HG02981 (cell line): ENCODE results near the gene E2F4.

ENCODE experiments used
- ATAC-seq: cut with Tn5 transposase; IDR thresholded peaks from one replicate; pipeline ENCODE4 v1.9.1; 2021; ENCODE audit warnings: mild to moderate bottlenecking, moderate library complexity; ENCODE audit not compliant: unreplicated experiment

E2F4 gene

GRCh38 chr16:67230809-67231660 is 39.1 kb downstream of the E2F4 start:
- ATAC-seq: no peak

DNA sequence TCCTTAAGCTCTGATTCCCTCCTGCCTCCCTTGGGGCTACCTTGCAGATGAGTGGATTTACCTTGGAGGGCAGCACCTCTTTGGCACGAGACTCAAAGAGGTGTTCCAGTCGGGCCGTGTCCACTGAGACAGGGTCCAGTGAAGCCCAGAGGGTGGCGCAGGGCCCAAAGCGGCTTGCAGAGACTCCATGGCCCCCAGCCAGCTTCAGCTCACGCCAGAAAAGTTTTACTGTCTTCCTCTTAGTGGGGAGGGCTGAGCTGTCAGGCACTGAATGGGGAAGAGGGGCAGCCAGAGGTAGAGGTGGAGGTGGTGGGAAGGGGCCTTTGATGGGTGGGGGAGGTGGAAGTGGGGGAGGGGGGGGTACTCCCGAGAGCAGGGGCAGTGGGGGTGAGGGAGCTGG is 41.6 kb downstream of the E2F4 start:
- ATAC-seq: no peak

- no peak for ATAC-seq
Observed at GRCh38 chr16:67234180-67234597, 42.2 kb downstream of the E2F4 start.

DNA sequence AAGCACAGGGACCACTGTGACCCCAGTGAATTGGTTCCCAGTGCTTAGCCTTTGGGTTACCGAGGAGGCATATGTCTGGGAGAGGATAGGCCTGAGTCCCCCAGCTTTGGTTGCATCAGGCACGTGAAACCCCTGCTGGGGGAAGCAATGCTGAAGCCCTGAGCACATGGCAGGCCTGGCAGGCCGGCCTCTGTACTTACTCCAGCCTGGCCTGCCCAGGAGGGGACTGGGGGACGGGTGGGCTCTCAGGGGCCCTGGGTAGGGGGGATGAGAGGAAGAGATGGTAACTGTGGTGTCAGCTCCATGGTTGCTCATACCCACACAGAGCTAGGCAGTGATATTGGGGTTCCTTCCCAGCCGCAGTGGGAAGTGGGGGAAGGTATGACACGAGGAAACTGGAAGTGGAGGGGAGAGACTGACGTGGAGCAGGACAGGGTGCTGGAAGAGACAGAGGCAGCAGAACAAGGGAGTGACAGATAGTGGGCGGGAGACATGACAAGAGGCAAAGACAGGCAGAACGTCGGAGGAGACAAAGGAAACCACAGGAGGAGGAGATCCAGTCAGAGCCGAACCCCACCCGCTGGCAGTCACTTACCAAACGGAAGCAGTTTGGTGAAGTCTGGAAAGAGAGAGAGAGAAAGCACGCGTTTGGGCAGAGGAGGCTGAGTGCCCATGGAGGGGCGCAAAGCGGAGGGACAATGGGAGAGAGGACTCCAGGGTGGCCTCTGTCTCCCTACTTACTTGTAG is 44.0 kb downstream of the E2F4 start:
- no peak for ATAC-seq

GRCh38 chr16:67236563-67237395 is 44.8 kb downstream of the E2F4 start:
- peak; percentile 57 for ATAC-seq

DNA sequence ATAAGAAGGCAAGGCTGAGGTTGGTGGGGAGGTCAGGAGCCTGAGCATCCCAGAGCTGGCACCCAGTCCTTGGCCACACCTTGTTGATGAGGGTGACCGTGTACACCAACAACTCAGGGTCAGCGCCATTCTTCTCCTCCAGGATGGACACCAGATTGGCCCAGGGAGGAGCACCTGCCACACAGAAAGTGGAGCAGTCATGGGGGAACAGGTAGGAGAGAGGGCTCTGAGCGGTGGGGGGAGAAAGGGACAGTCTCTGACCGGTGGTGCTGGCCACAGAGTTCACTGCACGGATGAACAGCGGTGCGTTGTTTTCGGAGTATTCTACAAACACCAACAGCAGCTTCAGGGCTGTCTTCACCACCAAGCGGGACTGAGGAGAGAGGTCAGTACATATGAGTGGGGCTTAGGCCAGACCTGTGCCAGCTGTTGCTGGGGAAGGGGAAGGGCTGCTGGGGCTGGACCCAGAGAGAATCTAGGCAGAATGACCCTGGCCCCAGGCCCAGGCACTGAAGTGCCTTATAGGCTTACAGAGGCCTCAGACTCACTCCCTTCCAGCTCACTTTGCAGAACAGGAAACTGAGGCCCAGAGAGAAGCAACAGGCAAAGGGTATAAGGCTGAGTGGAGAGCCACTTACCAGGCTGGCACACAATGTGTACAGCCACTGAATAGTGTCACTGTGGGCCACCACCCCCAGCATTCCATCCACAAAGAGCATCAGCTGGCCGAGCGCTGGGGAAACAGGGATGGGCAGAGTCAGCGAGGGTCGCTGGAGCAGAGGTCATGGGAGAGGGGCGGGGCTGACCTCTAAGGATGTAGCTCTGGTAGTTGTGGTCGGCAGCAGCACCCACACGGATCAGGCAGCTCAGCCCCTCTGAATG is 45.7 kb downstream of the E2F4 start:
- no peak for ATAC-seq

DNA sequence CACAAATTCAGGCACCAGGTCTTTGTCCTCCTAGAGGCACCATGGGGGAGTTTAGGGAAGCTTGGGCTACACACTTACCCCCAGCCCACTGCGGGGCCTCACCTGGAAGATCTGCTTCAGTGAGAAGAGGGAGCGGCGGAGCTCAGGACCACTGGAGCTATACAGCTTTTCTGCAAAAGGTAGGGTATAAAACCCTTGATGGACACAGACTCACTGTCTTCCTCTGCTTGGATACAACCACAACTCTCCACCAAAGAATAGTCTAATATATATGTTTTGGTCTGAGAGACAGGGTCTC is 46.3 kb downstream of the E2F4 start:
- no peak for ATAC-seq

DNA sequence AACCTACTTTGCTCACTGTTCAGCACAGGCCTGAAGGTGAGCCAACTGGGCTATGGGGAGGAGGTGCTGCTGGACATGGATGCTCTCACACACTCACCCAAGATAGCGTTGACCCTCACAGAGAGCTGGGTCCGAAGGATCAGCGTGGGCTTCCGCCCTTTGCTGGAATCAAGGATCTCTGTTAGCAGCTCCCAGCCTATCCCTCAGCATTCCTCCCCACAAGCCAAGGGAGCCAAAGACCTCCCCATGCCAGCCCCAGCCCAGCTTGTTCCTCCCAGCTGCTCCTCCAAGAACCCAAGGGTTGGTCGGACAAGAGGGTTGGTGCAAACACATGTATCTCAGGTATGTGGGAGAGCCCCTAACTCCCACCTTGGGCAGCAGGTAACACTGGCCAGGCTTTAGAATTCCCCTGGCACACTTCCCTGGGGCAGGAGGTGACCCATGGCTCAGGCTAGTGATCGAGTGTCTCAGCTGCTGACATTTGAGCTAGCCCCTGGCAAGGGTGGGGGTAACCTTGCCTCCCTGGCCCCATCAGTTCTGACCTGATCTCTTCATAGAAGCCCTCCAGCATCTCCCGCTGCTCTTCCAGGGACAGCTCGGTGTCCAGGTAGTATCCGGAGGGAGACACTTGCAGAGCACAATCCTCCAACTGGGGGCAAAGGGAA is 47.0 kb downstream of the E2F4 start:
- ATAC-seq: no peak

- no peak for ATAC-seq
Observed at GRCh38 chr16:67240506-67240905, 48.6 kb downstream of the E2F4 start.

DNA sequence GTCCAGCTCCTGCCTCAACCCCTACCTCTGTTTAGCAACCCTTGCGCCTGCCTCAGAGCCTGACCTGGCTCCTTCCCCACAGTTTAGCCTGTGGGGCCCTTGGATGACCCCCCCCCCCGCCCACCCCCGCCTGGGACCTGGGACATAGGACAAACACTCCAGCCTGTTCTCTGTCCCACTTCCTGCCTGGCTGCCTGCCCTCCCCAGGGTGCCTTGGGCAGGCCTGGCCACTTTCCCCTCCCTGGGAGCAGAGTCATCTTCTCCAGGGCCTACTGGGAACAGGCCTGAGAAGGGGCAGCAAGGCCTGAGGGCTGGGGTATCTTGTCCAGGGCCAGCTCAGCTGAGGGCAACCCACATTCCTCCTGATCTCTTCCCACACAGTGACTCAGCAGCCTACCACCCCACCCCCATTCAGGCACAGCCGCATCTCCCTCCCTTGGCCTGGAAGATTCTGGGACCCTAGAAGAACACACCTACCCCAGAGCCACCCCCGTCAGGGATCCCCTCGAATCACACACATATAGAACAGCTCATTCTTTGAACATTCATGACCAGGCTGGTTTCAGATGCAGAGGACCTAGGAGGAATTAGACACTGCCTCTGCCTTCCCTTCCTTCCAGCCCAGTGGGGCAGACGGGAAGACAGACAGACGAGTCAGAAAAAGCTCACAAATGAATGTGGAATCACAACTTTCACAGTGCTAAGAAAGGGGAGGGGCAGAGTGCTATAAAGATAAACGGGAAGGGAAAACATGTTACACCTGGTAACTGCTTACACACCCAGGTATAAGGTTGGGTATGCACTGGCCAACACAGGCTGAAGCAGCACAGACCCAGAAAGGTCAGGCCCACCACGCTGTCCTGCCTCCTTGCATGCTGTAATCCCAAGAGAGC is 49.3 kb downstream of the E2F4 start:
- no peak for ATAC-seq

- no peak for ATAC-seq
Observed at GRCh38 chr16:67242138-67242730, 50.3 kb downstream of the E2F4 start.

DNA sequence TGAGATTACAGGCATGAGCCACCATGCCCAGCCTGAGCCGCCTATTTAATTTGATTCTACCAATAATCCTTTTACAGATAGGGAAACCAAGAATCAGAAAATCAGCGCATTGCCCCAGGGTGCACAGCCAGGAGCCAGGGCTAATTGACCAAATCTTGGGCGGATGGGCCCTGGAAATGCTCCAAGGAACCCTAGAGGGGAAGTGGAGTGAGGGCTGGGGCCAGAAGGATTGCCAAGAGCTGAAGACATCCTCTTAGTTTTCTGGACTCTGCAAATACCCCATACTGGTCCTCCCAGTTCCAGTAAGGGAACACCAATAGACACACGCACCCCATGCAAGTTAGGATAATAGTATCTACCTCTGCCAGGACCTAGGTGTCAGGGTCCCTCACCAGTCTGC is 51.5 kb downstream of the E2F4 start:
- ATAC-seq: no peak

- ATAC-seq: peak; percentile 55
Observed at GRCh38 chr16:67244387-67245185, 52.6 kb downstream of the E2F4 start.

GRCh38 chr16:67245186-67245585 is 53.2 kb downstream of the E2F4 start:
- no peak for ATAC-seq

- no peak for ATAC-seq
Observed at GRCh38 chr16:67245674-67246080, 53.7 kb downstream of the E2F4 start.

DNA sequence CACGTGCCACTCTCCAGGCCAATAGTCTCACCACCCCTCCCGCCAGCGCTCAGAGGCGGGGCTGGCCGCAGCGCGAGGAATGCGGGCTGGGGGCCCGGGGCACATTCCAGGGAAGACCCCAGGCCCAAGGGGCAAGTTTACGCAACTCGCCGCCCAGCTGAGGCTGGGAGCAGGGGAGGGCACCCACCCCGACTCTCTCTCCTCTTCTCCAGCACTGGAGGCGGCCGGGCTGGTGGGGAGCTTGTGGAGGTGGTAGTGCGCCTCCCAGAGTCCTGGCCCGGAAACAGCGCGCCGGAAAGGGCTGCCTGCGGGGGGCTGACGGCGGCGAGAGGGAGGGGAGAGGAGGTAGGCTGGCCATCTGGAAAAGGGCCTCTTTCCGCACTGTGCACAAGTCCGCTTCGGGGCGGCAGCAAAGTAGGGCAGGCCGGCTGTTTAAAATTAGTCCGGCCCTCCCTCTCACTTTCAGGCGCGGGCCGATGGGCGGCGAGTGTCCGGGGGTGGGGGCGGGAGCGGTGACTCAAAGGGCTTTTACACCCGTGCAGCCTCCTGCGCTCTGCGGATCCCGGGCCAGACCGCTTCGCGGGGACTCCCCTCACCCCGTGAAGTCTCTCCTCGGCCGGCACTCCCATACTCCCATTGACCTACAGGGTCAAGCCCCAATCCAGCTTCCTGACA is 54.3 kb downstream of the E2F4 start:
- ATAC-seq: peak; percentile 17

DNA sequence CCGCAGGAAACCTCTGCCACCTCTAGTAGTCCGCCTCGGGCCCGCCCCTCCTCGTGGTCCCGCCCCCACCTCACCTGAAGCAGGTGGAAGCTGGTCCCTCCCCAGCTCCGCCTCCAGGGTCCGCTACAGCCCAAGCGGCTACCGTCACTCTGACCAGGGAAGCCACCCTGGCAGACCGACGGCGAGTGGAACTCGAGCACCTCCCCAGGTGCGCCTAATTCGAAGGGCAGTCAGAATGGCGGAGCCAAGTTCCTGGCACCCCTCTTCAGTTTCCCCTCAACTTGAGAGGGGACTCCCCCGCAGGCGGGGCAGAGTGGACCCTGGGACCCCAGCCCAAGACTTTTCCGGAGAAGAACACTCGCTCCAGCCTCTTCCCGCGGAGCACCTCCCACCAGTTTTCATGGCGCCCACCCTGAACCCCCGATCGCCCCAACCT is 54.8 kb downstream of the E2F4 start:
- peak; percentile 2 for ATAC-seq
